Erythroblast (primary cell): ENCODE measurements around the gene E2F1.

Experiments
- DNase-seq, 2 experiments: peaks; one replicate each; lab custom pipeline; 2025; lab: John Stamatoyannopoulos, UW
- GATA1 ChIP-seq: IDR thresholded peaks from 2 replicates; pipeline ENCODE4 v1.6.1; 2011; ENCODE audit warnings: low read depth, mild to moderate bottlenecking, control low read depth, low read length, moderate library complexity
- POLR2A ChIP-seq: IDR thresholded peaks from 2 replicates; pipeline ENCODE4 v1.6.1; 2011; ENCODE audit warnings: mild to moderate bottlenecking, low read length

The E2F1 gene

GRCh38 chr20:33627577-33628216 lies 58.5 kb downstream of the E2F1 start:
- no peak for DNase-seq
- no peak for TF ChIP-seq GATA1
- no peak for TF ChIP-seq POLR2A

- no peak for TF ChIP-seq POLR2A
- no peak for TF ChIP-seq GATA1
- DNase-seq = no peak
Observed at GRCh38 chr20:33626190-33626589, 60.0 kb downstream of the E2F1 start.
